Germinal center (tissue), 1 donor: ENCODE results near the gene MOGAT3.
"Not testable (repeated sequence)": the region's sequence is repeated elsewhere in the genome, so short reads cannot be mapped to it uniquely, and the experiment has no call there.

Source experiments
- DNase-seq: peaks from one replicate; pipeline ENCODE4 v3.0.0; 2012; ENCODE audit warnings: mixed read lengths, low spot score

MOGAT3 gene

DNA sequence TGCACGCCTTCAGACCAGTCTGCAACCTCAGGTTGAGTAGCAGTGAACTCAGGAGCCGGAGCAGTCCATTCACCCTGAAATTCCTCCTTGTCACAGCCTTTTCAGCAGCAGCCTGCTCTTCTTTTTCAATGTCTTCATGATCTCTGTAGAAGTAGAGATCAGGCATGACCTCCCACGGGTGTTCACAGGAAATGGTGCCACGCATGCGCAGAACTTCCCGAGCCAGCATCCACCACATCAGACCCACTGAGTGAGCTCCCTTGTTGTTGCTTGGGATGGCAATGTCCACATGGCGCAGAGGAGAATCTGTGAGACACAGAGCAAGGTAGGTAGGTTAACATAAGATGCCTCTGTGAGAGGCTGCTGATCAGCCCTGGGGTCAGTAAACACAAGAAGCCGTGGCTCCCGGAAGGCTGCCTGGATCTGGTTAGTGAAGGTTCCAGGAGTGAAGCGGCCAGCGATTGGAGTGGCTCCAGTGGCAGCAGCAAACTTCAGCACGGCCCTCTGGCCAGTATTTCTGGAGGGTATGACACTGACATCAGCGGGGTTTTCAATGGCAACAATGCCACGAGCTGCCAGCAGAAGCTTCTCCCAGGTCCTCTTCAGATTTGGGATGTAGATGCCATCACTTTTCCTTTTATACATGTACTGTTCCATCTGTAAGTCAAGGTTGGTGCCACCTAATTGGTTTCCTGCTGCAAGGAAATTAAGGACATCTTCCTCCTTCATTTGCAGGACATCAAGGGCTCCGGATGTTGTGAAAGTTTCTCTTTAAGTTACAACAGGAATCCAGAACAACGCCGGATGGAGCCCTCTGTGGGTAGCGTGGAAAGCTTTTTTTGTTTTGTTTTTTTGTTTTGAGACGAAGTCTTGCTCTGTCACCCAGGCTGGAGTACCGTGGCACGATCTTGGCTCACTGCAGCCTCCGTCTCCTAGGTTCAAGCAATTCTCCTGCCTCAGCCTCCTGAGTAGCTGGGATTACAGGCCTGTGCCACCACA lies 3.2 kb upstream of the MOGAT3 start:
- DNase-seq = not testable (repeated sequence)

DNA sequence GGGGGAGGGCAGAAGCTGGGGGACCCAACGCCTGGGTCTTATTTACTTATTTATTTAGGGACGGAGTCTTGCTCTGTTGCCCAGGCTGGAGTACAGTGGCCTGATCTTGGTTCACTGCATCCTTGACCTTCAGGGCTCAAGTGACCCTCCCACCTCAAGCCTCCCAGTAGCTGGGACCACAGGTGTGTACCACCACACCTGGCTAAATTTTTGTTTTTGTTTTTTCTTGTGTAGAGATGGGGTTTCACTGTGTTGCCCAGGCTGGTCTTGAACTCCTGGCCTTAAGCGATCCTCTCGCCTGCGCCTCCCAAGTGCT lies 1.7 kb upstream of the MOGAT3 start:
- DNase-seq = no peak

GRCh38 chr7:101201695-101202602 lies 1.1 kb upstream of the MOGAT3 start:
- peak; percentile 54 for DNase-seq

GRCh38 chr7:101200504-101200861 lies 353 bp downstream of the MOGAT3 start:
- DNase-seq = no peak

- DNase-seq = not testable (repeated sequence)
Measured at GRCh38 chr7:101199522-101199921, 1.3 kb downstream of the MOGAT3 start.

GRCh38 chr7:101198476-101198875 lies 2.4 kb downstream of the MOGAT3 start:
- no peak for DNase-seq

GRCh38 chr7:101197991-101198390 lies 2.8 kb downstream of the MOGAT3 start:
- no peak for DNase-seq

GRCh38 chr7:101195884-101196283 lies 5.0 kb downstream of the MOGAT3 start:
- no peak for DNase-seq

GRCh38 chr7:101189109-101189508 lies 11.7 kb downstream of the MOGAT3 start:
- DNase-seq = no peak

GRCh38 chr7:101186844-101187428 lies 13.9 kb downstream of the MOGAT3 start:
- DNase-seq = no peak

DNA sequence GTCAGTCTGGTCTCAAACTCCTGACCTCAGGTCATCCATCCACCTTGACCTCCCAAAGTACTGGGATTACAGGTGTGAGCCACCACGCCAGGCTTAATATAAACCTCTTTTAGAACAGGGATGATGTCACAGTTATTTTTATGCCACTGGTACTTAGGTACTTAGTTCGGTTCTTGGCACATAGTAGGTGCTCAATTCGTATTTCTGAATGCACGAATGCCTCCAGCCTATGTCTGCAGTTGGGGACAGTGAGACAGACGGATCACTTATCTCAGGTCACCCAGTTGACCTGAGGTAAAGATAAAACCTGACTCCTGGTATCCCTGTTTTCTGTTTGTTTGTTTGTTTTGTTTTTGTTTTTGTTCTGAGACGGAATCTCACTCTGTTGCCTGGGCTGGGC lies 14.6 kb downstream of the MOGAT3 start:
- no peak for DNase-seq

- no peak for DNase-seq
Measured at GRCh38 chr7:101185258-101185839, 15.5 kb downstream of the MOGAT3 start.

DNA sequence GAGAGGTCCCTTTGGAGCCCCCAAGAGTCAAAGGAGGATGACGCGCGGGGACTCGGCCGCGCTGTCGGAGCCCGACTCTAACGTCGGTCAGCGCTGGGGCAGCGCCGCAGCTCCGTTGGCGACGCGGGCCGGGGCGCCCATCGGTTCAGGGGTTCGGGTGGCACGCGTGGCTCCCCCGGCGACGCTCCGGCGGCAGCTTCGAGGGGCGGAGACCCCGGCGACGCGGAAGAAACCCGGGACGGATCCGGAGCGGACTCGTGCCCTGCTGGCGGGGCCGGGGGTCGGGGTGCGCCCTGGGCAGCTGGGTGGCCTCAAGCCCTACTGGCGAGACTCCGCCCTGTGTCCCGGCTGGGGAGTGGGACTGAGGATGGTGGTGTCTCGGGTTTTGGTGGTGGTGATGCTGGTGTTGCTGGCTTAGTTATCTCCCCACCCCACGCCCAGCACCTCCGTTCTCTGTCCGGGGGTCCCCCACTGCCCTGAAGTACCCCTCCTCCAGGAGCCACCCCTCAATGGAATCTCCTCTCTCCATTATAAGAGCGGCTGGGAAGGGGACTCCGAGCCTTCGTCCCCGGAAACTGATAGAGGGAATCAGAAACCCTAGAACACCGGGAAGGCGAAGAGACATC lies 20.6 kb downstream of the MOGAT3 start, which contains the start of gene NAT16:
NAT16 (minus strand) TSS at position 164 of the 626 bp plus-strand sequence. CDS start 5,486 bp downstream, outside the sequence.
- DNase-seq = no peak

DNA sequence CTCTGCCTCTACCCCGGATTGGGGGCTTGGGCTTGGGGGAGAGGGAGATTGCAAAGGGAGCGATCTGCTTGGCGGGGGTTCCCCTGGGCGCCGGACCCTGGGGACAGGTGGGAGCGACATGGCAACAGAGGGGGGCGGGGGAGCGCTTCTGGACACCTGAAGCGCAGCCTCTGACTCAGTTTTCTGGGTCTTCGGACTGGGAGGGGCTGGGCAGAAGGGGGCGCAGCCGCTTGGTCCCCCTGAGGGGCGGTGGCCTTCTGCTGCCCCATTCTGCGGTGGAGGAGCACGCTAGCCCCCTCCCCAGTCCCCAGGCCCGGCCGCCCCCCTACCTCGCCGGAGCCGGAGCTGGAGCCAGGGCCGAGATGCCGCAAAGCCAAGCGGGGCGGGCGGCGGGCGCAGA lies 21.1 kb downstream of the MOGAT3 start:
- no peak for DNase-seq

DNA sequence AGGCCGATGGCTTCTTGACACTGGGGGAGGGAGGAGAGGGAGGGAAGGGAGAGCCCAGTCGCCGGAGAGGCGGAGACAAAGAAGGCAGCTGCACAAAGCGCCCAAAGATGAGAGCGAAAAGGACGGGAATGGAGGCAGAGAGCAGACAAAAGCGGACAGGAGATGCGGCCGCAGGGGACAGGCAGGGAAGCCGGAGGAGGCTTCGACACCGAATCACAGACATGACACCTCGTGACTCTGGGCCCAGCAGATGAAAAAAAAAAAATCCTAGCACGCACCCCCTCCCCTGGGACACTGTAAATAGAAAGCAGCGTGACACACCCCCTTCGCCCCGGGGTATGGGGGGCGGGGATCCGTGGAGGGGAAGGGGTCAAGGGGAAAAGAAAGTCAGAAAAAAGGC lies 21.7 kb downstream of the MOGAT3 start:
- DNase-seq = no peak

GRCh38 chr7:101177644-101178043 lies 23.2 kb downstream of the MOGAT3 start:
- no peak for DNase-seq

- no peak for DNase-seq
Measured at GRCh38 chr7:101175664-101176063, 25.2 kb downstream of the MOGAT3 start.

- DNase-seq = no peak
Measured at GRCh38 chr7:101174322-101174854, 26.4 kb downstream of the MOGAT3 start.

GRCh38 chr7:101173752-101174244 lies 27.0 kb downstream of the MOGAT3 start:
- peak; percentile 82 for DNase-seq

GRCh38 chr7:101172854-101173751 lies 27.7 kb downstream of the MOGAT3 start:
- no peak for DNase-seq
